Ishikawa (cell line): ENCODE measurements around the gene SLCO3A1.

Experiments used
- CREB1 ChIP-seq: IDR thresholded peaks from 2 replicates; pipeline ENCODE4 v1.6.1; 2012; ENCODE audit warnings: low read depth
- EP300 ChIP-seq: IDR thresholded peaks from 2 replicates; pipeline ENCODE4 v1.6.1; 2012; ENCODE audit warnings: borderline replicate concordance
- FOXM1 ChIP-seq: IDR thresholded peaks from 2 replicates; pipeline ENCODE4 v1.6.1; 2012; ENCODE audit warnings: low read depth, borderline replicate concordance
- RAD21 ChIP-seq: IDR thresholded peaks from 2 replicates; pipeline ENCODE4 v1.6.1; 2012; ENCODE audit warnings: low read depth
- TAF1 ChIP-seq: IDR thresholded peaks from 2 replicates; pipeline ENCODE4 v1.6.1; 2012; ENCODE audit warnings: low read depth, mild to moderate bottlenecking
- TCF12 ChIP-seq: IDR thresholded peaks from 2 replicates; pipeline ENCODE4 v1.6.1; 2012; ENCODE audit warnings: low read depth
- TEAD4 ChIP-seq: IDR thresholded peaks from 2 replicates; pipeline ENCODE4 v1.6.1; 2012
- ZBTB7A ChIP-seq: IDR thresholded peaks from 2 replicates; pipeline ENCODE4 v1.6.1; 2012; ENCODE audit warnings: low read depth
- TF ChIP-seq, protein P1 (sequence below): IDR thresholded peaks from 2 replicates; pipeline ENCODE4 v1.6.1; 2012; ENCODE audit warnings: low read depth, mild to moderate bottlenecking
- TF ChIP-seq, protein P2 (sequence below): IDR thresholded peaks from 2 replicates; pipeline ENCODE4 v1.6.1; 2012

DNA sequence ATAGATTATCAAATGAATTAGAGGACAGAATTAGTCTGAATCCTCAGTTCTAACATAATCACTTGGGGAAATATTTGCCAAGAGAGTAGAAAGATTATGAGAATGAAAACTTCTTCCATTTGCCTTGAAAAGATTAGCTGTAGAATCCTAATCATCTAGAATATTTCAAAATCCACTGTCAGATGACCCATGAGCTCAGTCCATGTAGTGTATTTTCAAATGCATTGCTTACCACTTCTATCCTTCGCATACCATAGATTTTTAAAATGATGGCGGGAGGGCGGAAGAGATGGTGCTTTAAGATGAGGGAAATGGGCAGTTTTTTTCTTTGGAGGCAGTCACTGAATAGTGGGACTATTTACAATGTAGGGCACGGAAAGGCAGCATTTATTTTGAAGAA lies 136.3 kb downstream of the SLCO3A1 start:
- no peak for TF ChIP-seq EP300
- TF ChIP-seq FOXM1: no peak
- no peak for TF ChIP-seq RAD21
- no peak for TF ChIP-seq TAF1
- TF ChIP-seq ZBTB7A: no peak
- no peak for TF ChIP-seq TEAD4
- no peak for TF ChIP-seq TCF12
- TF ChIP-seq, protein P1, sequence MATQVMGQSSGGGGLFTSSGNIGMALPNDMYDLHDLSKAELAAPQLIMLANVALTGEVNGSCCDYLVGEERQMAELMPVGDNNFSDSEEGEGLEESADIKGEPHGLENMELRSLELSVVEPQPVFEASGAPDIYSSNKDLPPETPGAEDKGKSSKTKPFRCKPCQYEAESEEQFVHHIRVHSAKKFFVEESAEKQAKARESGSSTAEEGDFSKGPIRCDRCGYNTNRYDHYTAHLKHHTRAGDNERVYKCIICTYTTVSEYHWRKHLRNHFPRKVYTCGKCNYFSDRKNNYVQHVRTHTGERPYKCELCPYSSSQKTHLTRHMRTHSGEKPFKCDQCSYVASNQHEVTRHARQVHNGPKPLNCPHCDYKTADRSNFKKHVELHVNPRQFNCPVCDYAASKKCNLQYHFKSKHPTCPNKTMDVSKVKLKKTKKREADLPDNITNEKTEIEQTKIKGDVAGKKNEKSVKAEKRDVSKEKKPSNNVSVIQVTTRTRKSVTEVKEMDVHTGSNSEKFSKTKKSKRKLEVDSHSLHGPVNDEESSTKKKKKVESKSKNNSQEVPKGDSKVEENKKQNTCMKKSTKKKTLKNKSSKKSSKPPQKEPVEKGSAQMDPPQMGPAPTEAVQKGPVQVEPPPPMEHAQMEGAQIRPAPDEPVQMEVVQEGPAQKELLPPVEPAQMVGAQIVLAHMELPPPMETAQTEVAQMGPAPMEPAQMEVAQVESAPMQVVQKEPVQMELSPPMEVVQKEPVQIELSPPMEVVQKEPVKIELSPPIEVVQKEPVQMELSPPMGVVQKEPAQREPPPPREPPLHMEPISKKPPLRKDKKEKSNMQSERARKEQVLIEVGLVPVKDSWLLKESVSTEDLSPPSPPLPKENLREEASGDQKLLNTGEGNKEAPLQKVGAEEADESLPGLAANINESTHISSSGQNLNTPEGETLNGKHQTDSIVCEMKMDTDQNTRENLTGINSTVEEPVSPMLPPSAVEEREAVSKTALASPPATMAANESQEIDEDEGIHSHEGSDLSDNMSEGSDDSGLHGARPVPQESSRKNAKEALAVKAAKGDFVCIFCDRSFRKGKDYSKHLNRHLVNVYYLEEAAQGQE: no peak
- TF ChIP-seq, protein P2, sequence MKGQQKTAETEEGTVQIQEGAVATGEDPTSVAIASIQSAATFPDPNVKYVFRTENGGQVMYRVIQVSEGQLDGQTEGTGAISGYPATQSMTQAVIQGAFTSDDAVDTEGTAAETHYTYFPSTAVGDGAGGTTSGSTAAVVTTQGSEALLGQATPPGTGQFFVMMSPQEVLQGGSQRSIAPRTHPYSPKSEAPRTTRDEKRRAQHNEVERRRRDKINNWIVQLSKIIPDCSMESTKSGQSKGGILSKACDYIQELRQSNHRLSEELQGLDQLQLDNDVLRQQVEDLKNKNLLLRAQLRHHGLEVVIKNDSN: no peak
- no peak for TF ChIP-seq CREB1
